Brain pericyte (primary cell): ENCODE results near the gene DRG1.
"Not testable (repeated sequence)": the region's sequence is repeated elsewhere in the genome, so short reads cannot be mapped to it uniquely, and the experiment has no call there.

Experiments
- DNase-seq: peaks from one replicate; pipeline ENCODE4 v3.0.0-alpha.2; 2012; ENCODE audit warnings: low read depth, low spot score

The DRG1 gene

DNA sequence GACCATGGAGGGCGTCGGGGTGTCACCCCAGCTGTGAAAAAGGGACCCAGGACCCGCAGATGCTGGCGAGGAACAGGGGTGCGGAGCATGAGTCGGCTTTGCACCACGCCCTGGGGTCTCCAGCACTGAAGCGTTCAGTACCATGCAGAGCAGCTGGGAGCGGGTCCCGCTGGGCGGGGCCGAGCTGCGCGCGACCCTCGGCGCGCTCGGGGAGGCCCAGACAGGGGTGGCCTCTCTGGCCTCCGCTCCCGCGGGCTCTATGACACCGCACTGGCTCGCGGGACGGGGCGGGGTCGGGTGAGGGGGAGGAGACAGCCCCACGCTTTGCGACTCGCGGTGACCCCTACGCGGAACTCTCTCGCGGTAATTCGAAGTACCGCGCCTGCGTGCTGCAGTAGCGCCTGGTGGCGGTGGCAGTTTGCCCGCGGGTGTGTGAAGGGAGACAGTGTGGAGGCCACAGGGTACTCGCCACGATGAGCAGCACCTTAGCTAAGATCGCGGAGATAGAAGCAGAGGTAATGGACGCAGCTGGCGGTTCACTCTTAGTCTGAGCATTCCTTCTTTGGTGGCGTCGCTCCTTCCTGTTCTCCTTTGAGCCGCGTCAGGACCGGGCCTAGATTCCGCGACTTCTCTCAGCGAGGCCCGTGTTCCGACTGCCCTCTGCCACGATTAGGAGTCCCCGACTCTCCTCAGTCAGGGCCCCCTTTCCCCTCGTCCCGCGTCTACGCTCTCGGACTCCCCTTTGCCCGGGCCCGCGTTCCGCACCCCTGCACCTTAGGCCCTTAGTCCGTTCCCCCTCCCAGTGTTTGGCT, at the start of gene DRG1:
TSS of gene DRG1 (plus strand) at position 394 of the 812 bp plus-strand sequence. CDS start at position 474, 80 bp downstream.
- peak; percentile 78 for DNase-seq

GRCh38 chr22:31349960-31350359, 49.4 kb upstream of the DRG1 start:
- DNase-seq = no peak

DNA sequence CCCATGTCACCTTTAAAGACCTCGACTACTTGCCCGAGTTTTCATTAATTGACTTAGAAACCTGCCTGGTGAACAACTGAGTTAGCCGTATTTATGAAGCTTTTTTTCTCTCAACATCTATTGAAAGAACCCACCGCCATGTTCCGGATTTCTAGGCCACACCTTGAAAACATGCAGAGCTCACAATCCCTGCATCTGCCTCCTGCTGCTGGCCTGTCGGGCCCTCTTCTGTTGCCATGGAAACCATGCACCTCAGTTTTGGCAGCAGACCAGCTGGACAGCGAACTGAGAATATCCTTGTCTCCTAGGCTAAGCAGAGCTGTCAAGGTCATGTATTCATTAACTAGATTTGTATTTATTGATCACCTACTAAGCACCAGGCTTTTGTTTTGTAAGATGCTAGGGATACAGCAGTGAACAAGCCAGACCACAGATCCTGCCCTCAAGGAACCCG, 49.0 kb upstream of the DRG1 start:
- no peak for DNase-seq

- no peak for DNase-seq
These were observed 44.9 kb upstream of the DRG1 start for GRCh38 chr22:31354515-31354914.

GRCh38 chr22:31360029-31360428, 39.4 kb upstream of the DRG1 start:
- no peak for DNase-seq

GRCh38 chr22:31361743-31362142, 37.7 kb upstream of the DRG1 start:
- no peak for DNase-seq

DNA sequence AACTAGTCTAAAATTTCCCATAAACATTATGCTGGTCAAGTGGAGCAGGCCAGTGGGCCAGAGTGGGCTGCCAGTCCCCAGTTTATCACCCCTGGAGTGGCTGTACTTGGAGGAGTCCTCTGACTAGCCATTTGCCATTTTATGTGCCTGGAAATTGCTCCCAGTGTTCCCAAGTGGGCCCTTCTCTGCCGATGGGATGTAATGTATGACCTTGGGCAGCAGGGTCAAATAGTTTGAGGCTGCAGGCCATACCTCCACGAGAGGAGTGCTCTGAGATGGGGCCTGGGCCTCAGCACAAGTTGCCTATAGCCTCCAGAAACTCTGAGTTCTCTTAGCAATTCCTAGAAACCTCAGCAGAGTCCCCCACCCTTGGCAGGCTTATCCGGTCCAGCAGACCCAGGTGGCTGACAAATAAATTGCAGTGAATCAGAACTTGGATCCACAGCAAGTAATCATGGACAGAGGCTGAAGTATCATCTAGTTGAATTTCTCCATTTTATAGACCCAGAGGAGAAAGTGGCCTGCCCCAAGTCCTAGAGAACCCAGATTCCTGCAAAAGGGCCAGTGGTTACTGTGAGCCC, 35.4 kb upstream of the DRG1 start:
- no peak for DNase-seq

DNA sequence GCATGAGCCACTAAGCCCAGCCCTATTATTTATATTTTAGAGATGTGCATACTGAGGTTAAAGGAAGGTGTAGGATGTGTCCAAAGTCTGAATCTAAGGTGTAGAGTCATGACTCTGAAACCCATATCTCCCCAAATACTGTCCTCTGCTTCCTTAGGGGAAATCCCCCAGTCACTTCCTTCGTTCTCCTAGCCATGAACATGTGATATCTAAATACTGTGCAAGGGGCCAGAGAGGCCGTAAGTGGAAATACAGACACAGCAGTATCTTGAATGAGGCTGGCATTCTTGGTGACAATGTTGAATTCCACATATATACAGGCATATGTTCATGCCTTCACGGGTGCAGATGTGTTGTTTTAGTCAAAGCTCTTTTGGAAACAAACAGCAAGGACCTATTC, 32.0 kb upstream of the DRG1 start:
- DNase-seq = no peak

DNA sequence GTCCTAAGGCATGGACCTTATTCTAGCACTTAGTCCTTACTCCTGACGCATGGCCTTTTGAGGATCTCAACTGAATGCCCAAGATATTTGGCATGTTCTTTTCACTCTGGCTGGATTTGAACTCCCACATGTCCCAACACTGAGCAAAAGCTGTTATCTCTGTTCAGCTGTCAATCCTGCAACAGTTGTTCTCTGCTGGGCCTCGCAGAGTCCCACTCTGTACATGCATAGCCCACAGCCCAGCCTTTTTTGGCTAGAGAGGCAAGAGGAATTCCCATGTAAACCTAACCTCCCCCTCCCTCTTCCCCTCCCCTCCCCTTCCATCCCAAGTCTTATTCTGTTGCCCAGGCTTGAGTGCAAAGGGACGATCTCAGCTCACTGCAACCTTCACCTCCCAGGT, 21.8 kb upstream of the DRG1 start:
- DNase-seq = no peak

GRCh38 chr22:31378123-31378522, 21.3 kb upstream of the DRG1 start:
- DNase-seq = no peak

DNA sequence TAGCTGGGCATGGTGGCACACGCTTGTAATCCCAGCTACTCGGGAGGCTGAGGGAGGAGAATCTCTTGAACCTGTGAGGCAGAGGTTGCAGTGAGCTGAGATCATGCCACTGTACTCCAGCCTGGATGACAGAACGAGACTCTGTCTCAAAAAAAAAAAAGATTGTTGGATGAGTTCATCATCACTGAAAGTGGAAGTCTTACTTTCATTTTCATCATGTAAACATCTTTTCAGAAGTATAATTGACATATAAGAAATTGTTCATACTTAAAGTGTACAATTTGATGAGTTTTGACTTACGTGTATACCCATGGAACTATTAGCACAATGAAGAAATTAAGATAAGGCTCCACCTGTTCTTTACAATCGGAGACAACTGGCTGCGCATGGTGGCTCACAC, 20.8 kb upstream of the DRG1 start:
- not testable (repeated sequence) for DNase-seq

DNA sequence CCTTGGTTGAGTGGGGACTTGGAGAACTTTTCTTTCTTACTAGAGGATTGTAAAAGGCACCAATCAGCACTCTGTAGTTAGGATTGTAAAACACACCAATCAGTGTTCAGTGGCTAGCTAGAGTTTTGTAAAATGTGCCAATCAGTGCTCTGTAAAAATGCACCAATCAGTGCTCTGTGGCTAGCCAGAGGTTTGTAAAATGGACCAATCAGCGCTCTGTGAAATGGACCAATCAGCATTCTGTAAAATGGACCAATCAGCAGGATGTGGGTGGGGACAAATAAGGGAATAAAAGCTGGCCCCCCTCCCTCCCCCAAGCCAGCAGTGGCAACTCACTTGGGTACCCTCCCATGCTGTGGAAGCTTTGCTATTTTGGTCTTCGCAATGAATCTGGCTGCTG, 5.5 kb upstream of the DRG1 start:
- DNase-seq = no peak

- no peak for DNase-seq
These were observed 5.1 kb upstream of the DRG1 start for GRCh38 chr22:31394326-31394725.

GRCh38 chr22:31398231-31398630, 1.2 kb upstream of the DRG1 start:
- DNase-seq = no peak

GRCh38 chr22:31400023-31400397, 606 bp downstream of the DRG1 start:
- no peak for DNase-seq

GRCh38 chr22:31402350-31402749, 2.9 kb downstream of the DRG1 start:
- DNase-seq = not testable (repeated sequence)

GRCh38 chr22:31425331-31426050, 26.1 kb downstream of the DRG1 start:
- no peak for DNase-seq

GRCh38 chr22:31431950-31432349, 32.5 kb downstream of the DRG1 start:
- DNase-seq = no peak

GRCh38 chr22:31436132-31436531, 36.7 kb downstream of the DRG1 start:
- no peak for DNase-seq

- no peak for DNase-seq
These were observed 40.4 kb downstream of the DRG1 start for GRCh38 chr22:31439808-31440207.

- no peak for DNase-seq
These were observed 41.3 kb downstream of the DRG1 start for GRCh38 chr22:31440681-31441080.

GRCh38 chr22:31441652-31442051, 42.2 kb downstream of the DRG1 start:
- no peak for DNase-seq
